Panc1 (cell line): Measurements from ENCODE around the gene HGFAC. TPM values are rescaled to one million over a fixed set of nuclear protein-coding genes. Genes with fewer than 3 reads are reported as not detected.

ENCODE experiments used
- ATAC-seq: fragments of 200-7000 bp; cut with Tn5 transposase; 2 replicates; pipeline ENCODE4 v1.9.1; 2020; ENCODE audit warnings: mild to moderate bottlenecking, moderate library complexity
- BruUV-seq: library from RNA; stranded (reverse); fragments of 400-500 nt; replicated peaks from 2 replicates; lab custom pipeline; 2021; lab: Mats Ljungman, UMichigan
- CTCF ChIA-PET: fragments of 300-600 bp; sonication (Branson Sonifier 250); formaldehyde crosslinking; loops from one replicate; lab custom pipeline; 2022; ENCODE audit warnings: antibody characterized with exemption; lab: Charles Lee
- POLR2A ChIA-PET: fragments of 300-600 bp; sonication (Branson Sonifier 250); formaldehyde crosslinking; loops from one replicate; lab custom pipeline; 2022; ENCODE audit warnings: antibody characterized with exemption; lab: Charles Lee
- DNase-seq: peaks from one replicate; pipeline ENCODE4 v3.0.0-alpha.2; 2010; ENCODE audit warnings: low read depth, low spot score
- H3K27ac ChIP-seq: 2 replicates; pipeline ENCODE4 v1.5.1; 2011; ENCODE audit warnings: mild to moderate bottlenecking, low read length, inconsistent platforms
- H3K27me3 ChIP-seq: fragments of 200-500 bp; sonication (Bioruptor generic); 2 replicates; pipeline ENCODE4 v1.6.0; 2014; ENCODE audit warnings: low read length, inconsistent platforms; ENCODE audit not compliant: control insufficient read depth, insufficient read depth
- H3K36me3 ChIP-seq: fragments of 200-500 bp; sonication (Bioruptor generic); 2 replicates; pipeline ENCODE4 v1.5.1; 2014; ENCODE audit warnings: inconsistent platforms, mild to moderate bottlenecking, low read length, moderate library complexity; ENCODE audit not compliant: control insufficient read depth, insufficient read depth
- H3K4me1 ChIP-seq: 2 replicates; pipeline ENCODE4 v1.5.1; 2011; ENCODE audit warnings: inconsistent platforms, mild to moderate bottlenecking, low read length, moderate library complexity; ENCODE audit not compliant: control insufficient read depth, insufficient read depth
- H3K4me3 ChIP-seq, 2 experiments: 2 replicates each; pipeline ENCODE4 v1.5.1; 2011 to 2012; ENCODE audit warnings: low read depth in 2 of 2, low read length in 2 of 2, mild to moderate bottlenecking in 2 of 2, inconsistent platforms in 1 of 2, moderate library complexity in 1 of 2
- H3K9me3 ChIP-seq: fragments of 200-500 bp; sonication (Bioruptor generic); 2 replicates; pipeline ENCODE4 v1.5.1; 2014; ENCODE audit warnings: low read depth, mild to moderate bottlenecking, inconsistent platforms, low read length, moderate library complexity; ENCODE audit not compliant: control insufficient read depth, insufficient read depth
- POLR2AphosphoS5 ChIP-seq: IDR thresholded peaks from 2 replicates; pipeline ENCODE4 v1.6.1; 2012; ENCODE audit warnings: mild to moderate bottlenecking, low read depth, low read length, moderate library complexity
- SIN3A ChIP-seq: IDR thresholded peaks from 2 replicates; pipeline ENCODE4 v1.6.1; 2012; ENCODE audit warnings: low read depth, mild to moderate bottlenecking, low read length, moderate library complexity, borderline replicate concordance; ENCODE audit not compliant: insufficient read depth
- TCF7L2 ChIP-seq: IDR thresholded peaks from 2 replicates; pipeline ENCODE4 v1.6.1; 2011; ENCODE audit warnings: mild to moderate bottlenecking, low read depth, low read length, inconsistent platforms
- in situ Hi-C: cut with HindIII; loops from 2 replicates; pipeline ENCODE4 v1.10.0; 2016; ENCODE audit warnings: low sequenced_read_pairs, low pct_unique_long_range_greater_than_20kb
- intact Hi-C: fragments of 100-400 bp; cut with micrococcal nuclease; formaldehyde crosslinking; loops from one replicate; pipeline ENCODE4 v1.10.0; 2022; ENCODE audit not compliant: unreplicated experiment
- total RNA-seq: library from RNA; stranded (reverse); gene quantifications from one replicate; pipeline ENCODE4 v1.2.1, GENCODE V29; 2021; ENCODE audit not compliant: unreplicated experiment
- TF ChIP-seq, protein P1 (sequence below): fragments of 450-650 bp; IDR thresholded peaks from 2 replicates; pipeline ENCODE4 v1.5.1; 2017; ENCODE audit warnings: mild to moderate bottlenecking
- TF ChIP-seq, protein P2 (sequence below), 2 experiments: IDR thresholded peaks; 2 replicates each; pipeline ENCODE4 v1.6.1; 2011 to 2012; ENCODE audit warnings: low read depth in 2 of 2, control low read depth in 1 of 2, low read length in 1 of 2, mild to moderate bottlenecking in 1 of 2, moderate library complexity in 1 of 2; ENCODE audit not compliant: insufficient read depth in 1 of 2

HGFAC gene
- total RNA-seq, 1 experiment from 2014 or later = 0.59 TPM

DNA sequence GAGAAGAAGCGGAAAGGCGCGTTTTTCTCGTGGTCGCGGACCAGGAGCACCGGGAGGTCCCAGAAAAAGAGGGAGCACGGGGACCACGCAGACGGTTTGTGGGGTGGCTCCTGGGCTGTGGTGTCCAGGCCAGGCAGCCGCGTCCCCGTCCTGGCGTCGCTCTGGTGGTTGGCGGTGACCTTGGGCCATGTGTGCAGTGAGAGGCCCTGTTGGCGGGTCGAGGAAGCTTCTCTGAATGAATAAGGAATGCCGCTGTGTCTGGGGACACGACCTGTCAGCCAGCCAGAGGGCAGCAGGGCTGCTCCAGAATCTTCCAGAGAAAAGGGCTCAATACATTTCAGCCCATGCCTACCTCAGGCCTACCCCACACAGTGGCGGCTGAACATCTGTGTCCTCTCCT is 24.3 kb upstream of the HGFAC start:
- Histone ChIP-seq H3K27me3 (no peaks in the 10 kb centered on the region), H3K4me3 (no peak overlapping the region), H3K36me3 (no peaks in the 10 kb centered on the region), H3K4me1 (no peaks in the 10 kb centered on the region), H3K9me3 (no peaks in the 10 kb centered on the region), H3K27ac (no peak overlapping the region)
- in situ Hi-C loops = no loop called here
- BruUV-seq = TSS peak; percentile 69
- intact Hi-C loops = no loop called here
- CTCF ChIA-PET = no interaction called here
- no peak for ATAC-seq
- TF ChIP-seq SIN3A (no peak), POLR2AphosphoS5 (no peak), TCF7L2 (no peak)
- TF ChIP-seq, protein P1, sequence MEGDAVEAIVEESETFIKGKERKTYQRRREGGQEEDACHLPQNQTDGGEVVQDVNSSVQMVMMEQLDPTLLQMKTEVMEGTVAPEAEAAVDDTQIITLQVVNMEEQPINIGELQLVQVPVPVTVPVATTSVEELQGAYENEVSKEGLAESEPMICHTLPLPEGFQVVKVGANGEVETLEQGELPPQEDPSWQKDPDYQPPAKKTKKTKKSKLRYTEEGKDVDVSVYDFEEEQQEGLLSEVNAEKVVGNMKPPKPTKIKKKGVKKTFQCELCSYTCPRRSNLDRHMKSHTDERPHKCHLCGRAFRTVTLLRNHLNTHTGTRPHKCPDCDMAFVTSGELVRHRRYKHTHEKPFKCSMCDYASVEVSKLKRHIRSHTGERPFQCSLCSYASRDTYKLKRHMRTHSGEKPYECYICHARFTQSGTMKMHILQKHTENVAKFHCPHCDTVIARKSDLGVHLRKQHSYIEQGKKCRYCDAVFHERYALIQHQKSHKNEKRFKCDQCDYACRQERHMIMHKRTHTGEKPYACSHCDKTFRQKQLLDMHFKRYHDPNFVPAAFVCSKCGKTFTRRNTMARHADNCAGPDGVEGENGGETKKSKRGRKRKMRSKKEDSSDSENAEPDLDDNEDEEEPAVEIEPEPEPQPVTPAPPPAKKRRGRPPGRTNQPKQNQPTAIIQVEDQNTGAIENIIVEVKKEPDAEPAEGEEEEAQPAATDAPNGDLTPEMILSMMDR = no peak
- POLR2A ChIA-PET = no interaction called here
- DNase-seq = no peak

DNA sequence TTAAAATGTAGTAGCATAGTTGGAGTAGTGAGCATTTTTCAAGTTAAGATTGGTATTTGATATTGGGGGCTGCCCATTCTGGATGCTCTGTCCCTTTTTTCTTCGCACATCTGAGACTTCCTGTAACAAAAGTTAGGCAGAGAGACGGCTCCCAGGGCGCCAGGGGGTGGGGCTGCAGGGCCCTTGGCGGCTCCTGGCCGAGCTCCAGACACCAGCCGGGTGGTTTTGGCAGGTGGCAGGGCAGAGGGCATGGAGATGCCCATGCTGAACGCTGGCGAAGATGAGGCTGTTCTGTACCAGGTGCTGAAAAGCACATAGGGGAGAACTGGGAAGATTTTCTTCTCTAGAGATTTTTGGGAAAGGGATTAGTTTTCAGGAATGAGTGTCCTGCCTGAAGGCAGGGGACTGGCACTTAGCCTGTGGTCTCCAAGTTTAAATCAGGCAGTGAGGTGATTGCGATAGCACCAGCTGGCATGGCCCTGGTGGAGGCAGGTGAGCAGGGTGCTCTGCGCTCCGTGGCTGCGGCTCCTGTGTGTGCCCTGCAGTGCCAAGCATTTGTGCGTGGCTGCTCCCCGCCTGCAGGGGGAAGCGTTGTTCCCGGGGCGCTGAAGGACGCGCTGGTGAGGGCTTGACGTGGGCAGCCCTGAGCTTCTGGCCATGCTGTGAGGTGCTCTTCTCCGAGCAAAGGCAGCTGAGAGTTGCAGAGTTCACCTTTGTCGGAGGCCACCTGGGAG is 23.6 kb upstream of the HGFAC start:
- H3K9me3 ChIP-seq = no peaks in the 10 kb centered on the region
- H3K4me1 ChIP-seq = no peaks in the 10 kb centered on the region
- in situ Hi-C loops (no loop called here), intact Hi-C loops (no loop called here)
- no TSS peak for BruUV-seq
- H3K4me3 ChIP-seq = no peak overlapping the region
- DNase-seq (no peak), ATAC-seq (no peak)
- no peaks in the 10 kb centered on the region for H3K27me3 ChIP-seq
- ChIA-PET POLR2A (no interaction called here), CTCF (interaction anchor here (0.6 kb wide), 1 partner anchor 52 kb away, joined by 10 read pairs; no protein-coding TSS in a partner anchor)
- no peaks in the 10 kb centered on the region for H3K36me3 ChIP-seq
- TF ChIP-seq TCF7L2 = no peak
- TF ChIP-seq SIN3A = no peak
- TF ChIP-seq, protein P1 = no peak; the same call in 1 of the 2 replicates
- TF ChIP-seq, protein P2, sequence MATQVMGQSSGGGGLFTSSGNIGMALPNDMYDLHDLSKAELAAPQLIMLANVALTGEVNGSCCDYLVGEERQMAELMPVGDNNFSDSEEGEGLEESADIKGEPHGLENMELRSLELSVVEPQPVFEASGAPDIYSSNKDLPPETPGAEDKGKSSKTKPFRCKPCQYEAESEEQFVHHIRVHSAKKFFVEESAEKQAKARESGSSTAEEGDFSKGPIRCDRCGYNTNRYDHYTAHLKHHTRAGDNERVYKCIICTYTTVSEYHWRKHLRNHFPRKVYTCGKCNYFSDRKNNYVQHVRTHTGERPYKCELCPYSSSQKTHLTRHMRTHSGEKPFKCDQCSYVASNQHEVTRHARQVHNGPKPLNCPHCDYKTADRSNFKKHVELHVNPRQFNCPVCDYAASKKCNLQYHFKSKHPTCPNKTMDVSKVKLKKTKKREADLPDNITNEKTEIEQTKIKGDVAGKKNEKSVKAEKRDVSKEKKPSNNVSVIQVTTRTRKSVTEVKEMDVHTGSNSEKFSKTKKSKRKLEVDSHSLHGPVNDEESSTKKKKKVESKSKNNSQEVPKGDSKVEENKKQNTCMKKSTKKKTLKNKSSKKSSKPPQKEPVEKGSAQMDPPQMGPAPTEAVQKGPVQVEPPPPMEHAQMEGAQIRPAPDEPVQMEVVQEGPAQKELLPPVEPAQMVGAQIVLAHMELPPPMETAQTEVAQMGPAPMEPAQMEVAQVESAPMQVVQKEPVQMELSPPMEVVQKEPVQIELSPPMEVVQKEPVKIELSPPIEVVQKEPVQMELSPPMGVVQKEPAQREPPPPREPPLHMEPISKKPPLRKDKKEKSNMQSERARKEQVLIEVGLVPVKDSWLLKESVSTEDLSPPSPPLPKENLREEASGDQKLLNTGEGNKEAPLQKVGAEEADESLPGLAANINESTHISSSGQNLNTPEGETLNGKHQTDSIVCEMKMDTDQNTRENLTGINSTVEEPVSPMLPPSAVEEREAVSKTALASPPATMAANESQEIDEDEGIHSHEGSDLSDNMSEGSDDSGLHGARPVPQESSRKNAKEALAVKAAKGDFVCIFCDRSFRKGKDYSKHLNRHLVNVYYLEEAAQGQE (IDR thresholded peaks at IDR 0.05; ENCODE audit: insufficient read depth in 1 of 2, low read depth in 2 of 2, low read length in 1 of 2) = no peak
- TF ChIP-seq POLR2AphosphoS5 = no peak
- no peak overlapping the region for H3K27ac ChIP-seq
